NT2/D1 (cell line): ENCODE data around the gene SORL1.

Source experiments
- DNase-seq: peaks from one replicate; pipeline ENCODE4 v3.0.0-alpha.2; 2011; ENCODE audit warnings: low read depth, low spot score
- H3K27me3 ChIP-seq: 2 replicates; pipeline ENCODE4 v1.6.0; 2011; ENCODE audit warnings: mild to moderate bottlenecking; ENCODE audit not compliant: insufficient read length, insufficient read depth
- H3K36me3 ChIP-seq: 2 replicates; pipeline ENCODE4 v1.6.1; 2011; ENCODE audit warnings: mild to moderate bottlenecking, low read length, mixed read lengths; ENCODE audit not compliant: insufficient read depth, insufficient read length
- H3K4me1 ChIP-seq: 2 replicates; pipeline ENCODE4 v1.5.1; 2011; ENCODE audit not compliant: insufficient read depth, insufficient read length
- H3K4me3 ChIP-seq: 2 replicates; pipeline ENCODE4 v1.5.1; 2011; ENCODE audit warnings: low read depth; ENCODE audit not compliant: insufficient read length
- H3K9ac ChIP-seq: 2 replicates; pipeline ENCODE4 v1.6.0; 2011; ENCODE audit warnings: low read depth; ENCODE audit not compliant: insufficient read length
- H3K9me3 ChIP-seq: 2 replicates; pipeline ENCODE4 v1.5.1; 2011; ENCODE audit warnings: mild to moderate bottlenecking, low read length; ENCODE audit not compliant: insufficient read depth
- SUZ12 ChIP-seq: IDR thresholded peaks from 2 replicates; pipeline ENCODE4 v1.6.1; 2011; ENCODE audit not compliant: insufficient read length, insufficient read depth; ENCODE audit errors: extremely low read depth
- YY1 ChIP-seq: IDR thresholded peaks from 2 replicates; pipeline ENCODE4 v1.6.1; 2011; ENCODE audit not compliant: insufficient read length, insufficient read depth
- ZNF274 ChIP-seq: IDR thresholded peaks from 2 replicates; pipeline ENCODE4 v1.6.1; 2011; ENCODE audit warnings: mild to moderate bottlenecking, low read depth, low read length

SORL1 gene

DNA sequence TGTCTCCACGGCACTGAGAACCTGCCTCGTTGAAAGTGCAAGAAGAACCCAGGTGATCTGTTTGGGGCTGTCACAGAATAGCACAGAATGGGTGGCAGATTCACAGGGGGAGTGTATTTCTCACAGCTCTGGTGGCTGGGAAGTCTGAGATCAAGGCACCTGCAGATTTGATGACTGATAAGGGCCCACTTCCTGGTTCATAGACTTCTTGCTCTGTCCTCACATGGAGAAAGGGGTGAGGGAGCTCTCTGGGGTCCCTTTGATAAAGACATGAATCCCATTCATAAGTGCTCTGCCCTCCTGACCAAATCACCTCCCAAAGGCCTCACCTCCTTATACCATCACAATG, 199.1 kb downstream of the SORL1 start:
- H3K4me3 ChIP-seq, result no peak overlapping the region
- H3K9me3 ChIP-seq, result no peaks in the 10 kb centered on the region
- H3K36me3 ChIP-seq, result no peaks in the 10 kb centered on the region
- H3K4me1 ChIP-seq, result no peaks in the 10 kb centered on the region
- H3K9ac ChIP-seq, result no peak overlapping the region
- no peak for DNase-seq
- no peak for TF ChIP-seq ZNF274
- TF ChIP-seq YY1, result no peak
- TF ChIP-seq SUZ12, result no peak
- no peaks in the 10 kb centered on the region for H3K27me3 ChIP-seq

- no peak for TF ChIP-seq SUZ12
- no peak for TF ChIP-seq YY1
- TF ChIP-seq ZNF274, result no peak
- Histone ChIP-seq H3K4me1 (no peaks in the 10 kb centered on the region), H3K9ac (no peak overlapping the region), H3K9me3 (peaks cover 10% of the 10 kb centered on the region; the same call in 1 of the 2 replicates), H3K4me3 (no peak overlapping the region), H3K36me3 (no peaks in the 10 kb centered on the region), H3K27me3 (no peaks in the 10 kb centered on the region)
- DNase-seq, result peak; percentile 39
Observed at GRCh38 chr11:121652971-121653370, 200.9 kb downstream of the SORL1 start.

DNA sequence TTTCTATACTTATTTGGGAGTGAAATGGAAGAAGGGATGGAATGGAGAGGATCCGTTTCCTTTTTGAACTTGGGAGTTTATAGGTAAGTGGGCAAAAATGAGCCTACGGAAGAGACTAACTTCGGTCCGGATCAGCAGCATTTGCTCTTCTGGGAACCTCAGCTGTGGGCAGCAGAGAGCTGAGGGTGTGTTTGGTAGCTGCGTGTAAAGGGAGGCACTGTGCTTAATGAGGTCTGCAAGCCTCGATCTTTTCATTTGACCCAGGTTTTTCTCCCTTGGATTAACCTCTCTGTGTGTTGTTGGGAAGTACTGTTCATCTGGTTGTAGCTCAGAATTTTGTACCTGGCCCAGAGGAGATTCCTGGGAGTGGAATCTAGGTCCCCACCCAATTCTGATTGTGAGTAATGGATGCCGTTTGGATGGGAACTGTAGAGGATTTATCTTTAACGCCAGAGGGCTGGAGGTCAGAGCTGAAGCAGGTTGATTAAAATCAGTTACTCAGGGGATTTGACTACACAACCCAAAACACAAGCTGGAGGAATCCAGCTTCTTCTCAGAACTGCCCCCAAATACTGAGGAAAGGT, 202.2 kb downstream of the SORL1 start:
- Histone ChIP-seq H3K27me3 (no peaks in the 10 kb centered on the region), H3K4me1 (no peaks in the 10 kb centered on the region), H3K36me3 (no peaks in the 10 kb centered on the region), H3K9me3 (peaks cover 21% of the 10 kb centered on the region; the same call in 1 of the 2 replicates), H3K4me3 (no peak overlapping the region), H3K9ac (no peak overlapping the region)
- TF ChIP-seq SUZ12 (no peak), YY1 (no peak), ZNF274 (no peak)
- no peak for DNase-seq

DNA sequence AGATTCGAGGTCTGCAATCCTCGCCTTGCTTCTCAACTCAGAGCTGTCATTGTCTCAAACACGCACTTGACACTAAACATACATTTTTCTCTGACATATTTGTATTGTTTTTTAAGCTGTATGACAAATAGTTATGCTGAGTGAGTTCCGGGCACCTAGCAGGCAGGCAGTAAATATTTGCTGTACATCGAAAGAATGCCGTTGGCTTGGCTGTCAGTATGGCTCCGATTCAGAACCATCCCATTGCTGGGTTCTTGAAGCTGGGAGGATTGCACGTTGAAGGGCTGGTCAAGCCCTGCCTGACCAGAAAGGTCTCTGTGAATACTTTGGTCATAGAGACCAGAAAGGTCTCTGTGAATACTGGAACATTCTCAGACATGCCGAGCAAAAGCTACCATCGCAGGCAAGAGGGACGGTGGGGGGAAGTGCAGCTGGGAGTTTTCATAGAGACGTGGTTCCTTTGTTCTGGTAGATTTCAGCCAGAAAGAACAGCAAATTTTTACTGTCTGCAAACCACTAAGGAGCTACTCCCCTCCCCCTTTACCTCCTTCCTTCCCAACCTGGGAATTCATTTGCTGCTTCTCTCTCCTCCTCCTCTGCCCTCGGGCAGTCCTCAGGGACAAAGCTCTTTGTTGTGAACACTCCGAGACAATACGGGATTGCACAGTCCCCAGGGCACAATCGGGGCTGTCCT, 202.9 kb downstream of the SORL1 start:
- H3K9me3 ChIP-seq, result peaks cover 21% of the 10 kb centered on the region; the same call in 1 of the 2 replicates
- H3K4me3 ChIP-seq, result peak overlapping the region; percentile 45
- no peak for DNase-seq
- H3K9ac ChIP-seq, result no peak overlapping the region
- TF ChIP-seq YY1 (no peak), ZNF274 (no peak), SUZ12 (no peak)
- H3K4me1 ChIP-seq, result no peaks in the 10 kb centered on the region
- no peaks in the 10 kb centered on the region for H3K36me3 ChIP-seq
- no peaks in the 10 kb centered on the region for H3K27me3 ChIP-seq

DNA sequence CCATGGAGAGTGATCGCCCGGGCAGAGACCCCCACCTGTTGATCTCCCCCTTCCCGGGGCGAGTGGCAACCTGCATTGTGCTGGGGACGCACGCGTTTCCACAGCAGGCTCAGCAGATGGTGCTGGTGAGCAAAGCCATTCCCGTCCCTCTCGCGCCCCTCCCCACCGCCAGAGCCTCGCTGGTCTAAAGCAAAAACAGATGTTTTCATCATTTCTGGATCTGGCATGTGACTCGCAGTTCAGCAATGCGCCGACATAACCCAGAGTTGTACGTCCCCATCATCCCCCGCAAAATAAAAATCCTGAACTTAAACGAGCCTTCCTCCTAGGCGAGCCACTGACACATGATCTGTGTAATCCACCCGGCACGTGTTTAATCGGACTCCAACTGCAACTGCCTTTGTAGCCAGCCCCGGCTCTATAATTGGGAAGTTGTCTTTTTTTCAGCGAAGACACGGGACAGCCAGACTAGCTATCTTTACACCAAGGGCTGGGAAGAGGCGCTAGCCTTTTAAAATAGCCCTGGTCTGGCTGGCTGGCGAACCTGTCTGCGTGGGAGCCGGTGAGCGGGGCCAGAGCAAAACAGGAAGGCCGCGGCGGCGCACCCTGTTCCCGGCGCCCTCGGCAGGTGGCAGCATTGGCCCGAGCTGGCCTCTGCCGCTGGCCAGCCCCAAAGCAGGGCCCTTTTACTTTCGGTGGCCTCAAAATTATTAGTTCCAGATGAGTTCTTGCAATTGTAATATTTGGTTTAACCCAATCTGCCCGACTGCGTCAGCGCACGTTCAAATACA, 203.6 kb downstream of the SORL1 start:
- no peaks in the 10 kb centered on the region for H3K4me1 ChIP-seq
- peak; percentile 70 for DNase-seq
- no peak for TF ChIP-seq ZNF274
- TF ChIP-seq SUZ12, result no peak
- TF ChIP-seq YY1, result no peak
- peak overlapping the region; percentile 73 for H3K9ac ChIP-seq
- H3K27me3 ChIP-seq, result no peaks in the 10 kb centered on the region
- peaks cover 21% of the 10 kb centered on the region; the same call in 1 of the 2 replicates for H3K9me3 ChIP-seq
- peak overlapping the region; percentile 45 for H3K4me3 ChIP-seq
- H3K36me3 ChIP-seq, result no peaks in the 10 kb centered on the region

GRCh38 chr11:121656328-121657090, 204.4 kb downstream of the SORL1 start:
- Histone ChIP-seq H3K9ac (peak overlapping the region; percentile 6), H3K27me3 (no peaks in the 10 kb centered on the region), H3K4me3 (no peak overlapping the region), H3K36me3 (no peaks in the 10 kb centered on the region), H3K4me1 (no peaks in the 10 kb centered on the region), H3K9me3 (peaks cover 21% of the 10 kb centered on the region; the same call in 1 of the 2 replicates)
- TF ChIP-seq SUZ12 (no peak), ZNF274 (no peak), YY1 (no peak)
- no peak for DNase-seq

- Histone ChIP-seq H3K36me3 (no peaks in the 10 kb centered on the region), H3K9me3 (peaks cover 21% of the 10 kb centered on the region; the same call in 1 of the 2 replicates), H3K4me3 (no peak overlapping the region), H3K4me1 (no peaks in the 10 kb centered on the region), H3K27me3 (no peaks in the 10 kb centered on the region), H3K9ac (no peak overlapping the region)
- no peak for DNase-seq
- TF ChIP-seq ZNF274 (no peak), YY1 (no peak), SUZ12 (no peak)
Observed at GRCh38 chr11:121657146-121657545, 205.0 kb downstream of the SORL1 start.
